SK-N-SH (cell line): ENCODE results near the gene CDC16. TPM values are rescaled to one million over a fixed set of nuclear protein-coding genes. Genes with fewer than 3 reads are reported as not detected.

ENCODE experiments used
- CTCF ChIA-PET: fragments of 300-600, 350-600 bp; formaldehyde crosslinking; extraction: SDS; loops from one replicate; lab custom pipeline; 2021; lab: Yijun Ruan, JAX
- POLR2A ChIA-PET: fragments of 350-600 bp; sonication (Branson Sonifier 250); formaldehyde crosslinking; extraction: SDS; loops from one replicate; lab custom pipeline; 2020; ENCODE audit warnings: antibody characterized with exemption, inconsistent platforms; lab: Yijun Ruan, JAX
- DNase-seq: peaks from one replicate; pipeline ENCODE4 v3.0.0; 2012
- H2AFZ ChIP-seq: fragments of 200-600 bp; sonication (generic); 2 replicates; pipeline ENCODE4 v1.8.1; 2016; ENCODE audit warnings: antibody characterized with exemption, mild to moderate bottlenecking, low read depth
- H3F3A ChIP-seq: fragments of 200-600 bp; sonication (generic); replicated peaks from 2 replicates; pipeline ENCODE3; 2016; ENCODE audit warnings: antibody characterized with exemption, mild to moderate bottlenecking; ENCODE audit not compliant: insufficient read depth
- H3K27ac ChIP-seq, 2 experiments: fragments of 200-500 bp in 1 of 2; fragments of 200-600 bp in 1 of 2; sonication (Bioruptor generic) in 1 of 2; sonication (generic), shearing (Covaris generic) in 1 of 2; 2 replicates each; pipeline versions ENCODE4 v1.5.1 to v1.6.1; 2014 to 2016; ENCODE audit warnings: low read depth in 2 of 2, inconsistent platforms in 1 of 2, low read length in 1 of 2, mild to moderate bottlenecking in 1 of 2, mixed read lengths in 1 of 2
- H3K27me3 ChIP-seq: fragments of 200-600 bp; sonication (generic), shearing (Covaris generic); 2 replicates; pipeline ENCODE4 v1.6.1; 2016; ENCODE audit warnings: mixed run types; ENCODE audit not compliant: insufficient read depth
- H3K36me3 ChIP-seq, 2 experiments: fragments of 200-500 bp in 1 of 2; fragments of 200-600 bp in 1 of 2; sonication (Bioruptor generic) in 1 of 2; sonication (generic) in 1 of 2; replicated peaks in 1 of 2; 2 replicates each; pipeline versions ENCODE3 to v1.5.1; 2014 to 2016; ENCODE audit warnings: low read length in 1 of 2, mild to moderate bottlenecking in 1 of 2; ENCODE audit not compliant: insufficient read depth in 2 of 2, control insufficient read depth in 1 of 2
- H3K4me1 ChIP-seq, 2 experiments: fragments of 200-500 bp in 1 of 2; fragments of 200-600 bp in 1 of 2; sonication (Bioruptor generic) in 1 of 2; sonication (generic), shearing (Covaris generic) in 1 of 2; 2 replicates each; pipeline versions ENCODE4 v1.5.1 to v1.6.1; 2014 to 2016; ENCODE audit warnings: low read depth in 1 of 2, low read length in 1 of 2, mixed run types in 1 of 2; ENCODE audit not compliant: insufficient read depth in 2 of 2, control insufficient read depth in 1 of 2
- H3K4me2 ChIP-seq: fragments of 200-600 bp; sonication (generic), shearing (Covaris generic); 2 replicates; pipeline ENCODE4 v1.6.1; 2017; ENCODE audit warnings: mixed run types
- H3K4me3 ChIP-seq, 2 experiments: fragments of 200-500 bp in 1 of 2; fragments of 200-600 bp in 1 of 2; sonication (Bioruptor generic) in 1 of 2; sonication (generic), shearing (Covaris generic) in 1 of 2; 2 replicates each; pipeline versions ENCODE4 v1.5.1 to v1.8.1; 2014 to 2016; ENCODE audit warnings: low read depth in 2 of 2, inconsistent platforms in 1 of 2, low read length in 1 of 2, mild to moderate bottlenecking in 1 of 2, mixed read lengths in 1 of 2, moderate library complexity in 1 of 2
- H3K79me2 ChIP-seq: fragments of 200-600 bp; sonication (generic); 2 replicates; pipeline ENCODE4 v1.8.1; 2017; ENCODE audit warnings: mild to moderate bottlenecking; ENCODE audit not compliant: insufficient read depth
- H3K9ac ChIP-seq: fragments of 200-600 bp; sonication (generic); 2 replicates; pipeline ENCODE4 v1.6.1; 2017; ENCODE audit warnings: mixed run types
- H3K9me2 ChIP-seq: fragments of 200-600 bp; sonication (generic); 2 replicates; pipeline ENCODE4 v1.6.1; 2017; ENCODE audit warnings: mixed run types
- H3K9me3 ChIP-seq: fragments of 200-600 bp; sonication (generic); 2 replicates; pipeline ENCODE4 v1.6.1; 2017; ENCODE audit warnings: mixed run types, mild to moderate bottlenecking, moderate library complexity
- H4K20me1 ChIP-seq: fragments of 200-600 bp; sonication (generic); 2 replicates; pipeline ENCODE4 v1.6.1; 2017; ENCODE audit warnings: mild to moderate bottlenecking, mixed run types; ENCODE audit not compliant: insufficient read depth
- CHD2 ChIP-seq: fragments of 150-350 bp; IDR thresholded peaks from 2 replicates; pipeline ENCODE4 v1.6.1; 2018; ENCODE audit warnings: low read length; ENCODE audit not compliant: partially characterized antibody
- CTCF ChIP-seq: fragments of 200-600 bp; sonication (generic); IDR thresholded peaks from 2 replicates; pipeline ENCODE4 v1.6.1; 2017; ENCODE audit warnings: antibody characterized with exemption, mild to moderate bottlenecking, moderate library complexity
- ELF1 ChIP-seq: IDR thresholded peaks from 2 replicates; pipeline ENCODE4 v1.4.0; 2012
- EZH2phosphoT487 ChIP-seq: fragments of 200-600 bp; sonication (generic); IDR thresholded peaks from 2 replicates; pipeline ENCODE4 v1.6.1; 2017; ENCODE audit warnings: low read depth, mixed run types, mild to moderate bottlenecking, antibody characterized with exemption, moderate library complexity, borderline replicate concordance
- FOXM1 ChIP-seq: IDR thresholded peaks from 2 replicates; pipeline ENCODE4 v1.4.0; 2012; ENCODE audit warnings: low read depth, mild to moderate bottlenecking
- GABPA ChIP-seq: IDR thresholded peaks from 2 replicates; pipeline ENCODE4 v1.4.0; 2012; ENCODE audit warnings: low read depth, mild to moderate bottlenecking
- PBX3 ChIP-seq: IDR thresholded peaks from 2 replicates; pipeline ENCODE4; 2012
- RAD21 ChIP-seq: IDR thresholded peaks from 2 replicates; pipeline ENCODE4 v1.6.1; 2012; ENCODE audit warnings: mild to moderate bottlenecking, low read length
- RCOR1 ChIP-seq: fragments of 150-350 bp; IDR thresholded peaks from 2 replicates; pipeline ENCODE4 v1.6.1; 2017; ENCODE audit warnings: antibody characterized with exemption, low read length
- REST ChIP-seq: IDR thresholded peaks from 2 replicates; pipeline ENCODE4 v1.6.1; 2012; ENCODE audit warnings: mild to moderate bottlenecking, low read depth, low read length, moderate library complexity
- TAF1 ChIP-seq: IDR thresholded peaks from 2 replicates; pipeline ENCODE4 v1.6.1; 2012; ENCODE audit warnings: low read depth, mild to moderate bottlenecking, low read length, moderate library complexity, borderline replicate concordance
- USF2 ChIP-seq: fragments of 150-350 bp; IDR thresholded peaks from 2 replicates; pipeline ENCODE4 v1.6.1; 2017; ENCODE audit warnings: antibody characterized with exemption, low read length, low read depth, borderline replicate concordance
- YY1 ChIP-seq: IDR thresholded peaks from 2 replicates; pipeline ENCODE4 v1.4.0; 2012; ENCODE audit warnings: low read depth, mild to moderate bottlenecking
- ZBTB33 ChIP-seq: IDR thresholded peaks from 2 replicates; pipeline ENCODE4 v1.4.0; 2012; ENCODE audit warnings: low read depth, borderline replicate concordance
- WGBS: methylation state at CpG from one replicate; pipeline ENCODE4 v1.1.6; 2017; ENCODE audit warnings: low lambda C conversion rate; 5-methylcytosine and 5-hydroxymethylcytosine counted together
- polyA plus RNA-seq, 3 experiments: library from polyadenylated mRNA; depleted of rRNA; stranded (reverse); fragments of >200 nt; gene quantifications; 2 replicates each; pipeline ENCODE4 v1.2.3, GENCODE V29; 2012
- TF ChIP-seq, protein P1 (sequence below): fragments of 150-350 bp; IDR thresholded peaks from 2 replicates; pipeline ENCODE4 v1.6.1; 2016; ENCODE audit warnings: mild to moderate bottlenecking, low read depth, low read length

CDC16 gene
- polyA plus RNA-seq, 1 of the 3 experiments (the other 2 are of a cell fraction), result 56.9 TPM

GRCh38 chr13:114204894-114205293, 29.8 kb upstream of the CDC16 start:
- TF ChIP-seq YY1 (no peak), RAD21 (no peak), ELF1 (no peak), CHD2 (no peak), USF2 (no peak), GABPA (no peak), ZBTB33 (no peak), RCOR1 (no peak), CTCF (no peak), TAF1 (no peak), FOXM1 (no peak), PBX3 (no peak)
- no peaks in the 10 kb centered on the region for H4K20me1 ChIP-seq
- DNase-seq, result no peak
- no peaks in the 10 kb centered on the region for H3K27me3 ChIP-seq
- H3K4me3 ChIP-seq, result no peak overlapping the region
- no peak overlapping the region for H3K27ac ChIP-seq
- no peaks in the 10 kb centered on the region for H3K79me2 ChIP-seq
- H3K9me2 ChIP-seq, result no peaks in the 10 kb centered on the region
- WGBS, result 54% methylated on average over 4 of the region's 4 CpGs
- H3K4me2 ChIP-seq, result no peak overlapping the region
- H3K36me3 ChIP-seq, result no peaks in the 10 kb centered on the region
- H3K9me3 ChIP-seq, result no peaks in the 10 kb centered on the region
- H3K9ac ChIP-seq, result no peak overlapping the region
- no peak overlapping the region for H2AFZ ChIP-seq
- CTCF ChIA-PET, result no interaction called here
- H3K4me1 ChIP-seq, result no peaks in the 10 kb centered on the region; a peak in 1 of 4 replicates
- H3F3A ChIP-seq, result no peaks in the 10 kb centered on the region
- POLR2A ChIA-PET, result no interaction called here

- Histone ChIP-seq H3K27me3 (no peaks in the 10 kb centered on the region), H3K4me1 (peaks cover 0 to 5% of the 10 kb centered on the region in 2 experiments; a peak in 1 of 4 replicates), H3K27ac (no peak overlapping the region), H3K9me3 (no peaks in the 10 kb centered on the region), H2AFZ (no peak overlapping the region), H3F3A (no peaks in the 10 kb centered on the region), H4K20me1 (no peaks in the 10 kb centered on the region), H3K36me3 (no peaks in the 10 kb centered on the region), H3K79me2 (no peaks in the 10 kb centered on the region), H3K4me3 (no peak overlapping the region), H3K9ac (no peak overlapping the region), H3K4me2 (no peak overlapping the region), H3K9me2 (no peaks in the 10 kb centered on the region)
- ChIA-PET POLR2A (no interaction called here), CTCF (interaction anchor here (0.9 kb wide), 1 partner anchor 12 kb away, joined by 3 read pairs; no protein-coding TSS in a partner anchor)
- WGBS, result 50% methylated on average over 6 of the region's 6 CpGs
- DNase-seq, result no peak
- TF ChIP-seq EZH2phosphoT487 (no peak), REST (no peak)
- TF ChIP-seq, protein P1, sequence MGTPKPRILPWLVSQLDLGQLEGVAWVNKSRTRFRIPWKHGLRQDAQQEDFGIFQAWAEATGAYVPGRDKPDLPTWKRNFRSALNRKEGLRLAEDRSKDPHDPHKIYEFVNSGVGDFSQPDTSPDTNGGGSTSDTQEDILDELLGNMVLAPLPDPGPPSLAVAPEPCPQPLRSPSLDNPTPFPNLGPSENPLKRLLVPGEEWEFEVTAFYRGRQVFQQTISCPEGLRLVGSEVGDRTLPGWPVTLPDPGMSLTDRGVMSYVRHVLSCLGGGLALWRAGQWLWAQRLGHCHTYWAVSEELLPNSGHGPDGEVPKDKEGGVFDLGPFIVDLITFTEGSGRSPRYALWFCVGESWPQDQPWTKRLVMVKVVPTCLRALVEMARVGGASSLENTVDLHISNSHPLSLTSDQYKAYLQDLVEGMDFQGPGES, result no peak
These were observed 26.6 kb upstream of the CDC16 start for GRCh38 chr13:114208134-114208533.
